NB4 (cell line): ENCODE data around the gene RINL.
A peak's percentile ranks its signal among the peaks of the same experiment; 100 is the strongest.

Source experiments
- DNase-seq: peaks from one replicate; pipeline ENCODE4 v3.0.0; 2010; ENCODE audit warnings: low read depth
- H3K4me3 ChIP-seq: one replicate; pipeline ENCODE4 v1.5.1; 2011; ENCODE audit warnings: mild to moderate bottlenecking, low read depth, low read length, moderate library complexity
- MYC ChIP-seq: IDR thresholded peaks from 2 replicates; pipeline ENCODE4 v1.6.1; 2011; ENCODE audit warnings: low read depth, low read length
- POLR2A ChIP-seq: IDR thresholded peaks from 2 replicates; pipeline ENCODE4 v1.6.1; 2011; ENCODE audit warnings: mild to moderate bottlenecking; ENCODE audit not compliant: insufficient read length; ENCODE audit errors: extremely low read depth
- TF ChIP-seq, protein P1 (sequence below): IDR thresholded peaks from 2 replicates; pipeline ENCODE4 v1.6.1; 2011; ENCODE audit warnings: low read depth, low read length
- TF ChIP-seq, protein P2 (sequence below): IDR thresholded peaks from one replicate; pipeline ENCODE4 v1.5.1; 2012; ENCODE audit warnings: low read depth, low read length

The RINL gene

DNA sequence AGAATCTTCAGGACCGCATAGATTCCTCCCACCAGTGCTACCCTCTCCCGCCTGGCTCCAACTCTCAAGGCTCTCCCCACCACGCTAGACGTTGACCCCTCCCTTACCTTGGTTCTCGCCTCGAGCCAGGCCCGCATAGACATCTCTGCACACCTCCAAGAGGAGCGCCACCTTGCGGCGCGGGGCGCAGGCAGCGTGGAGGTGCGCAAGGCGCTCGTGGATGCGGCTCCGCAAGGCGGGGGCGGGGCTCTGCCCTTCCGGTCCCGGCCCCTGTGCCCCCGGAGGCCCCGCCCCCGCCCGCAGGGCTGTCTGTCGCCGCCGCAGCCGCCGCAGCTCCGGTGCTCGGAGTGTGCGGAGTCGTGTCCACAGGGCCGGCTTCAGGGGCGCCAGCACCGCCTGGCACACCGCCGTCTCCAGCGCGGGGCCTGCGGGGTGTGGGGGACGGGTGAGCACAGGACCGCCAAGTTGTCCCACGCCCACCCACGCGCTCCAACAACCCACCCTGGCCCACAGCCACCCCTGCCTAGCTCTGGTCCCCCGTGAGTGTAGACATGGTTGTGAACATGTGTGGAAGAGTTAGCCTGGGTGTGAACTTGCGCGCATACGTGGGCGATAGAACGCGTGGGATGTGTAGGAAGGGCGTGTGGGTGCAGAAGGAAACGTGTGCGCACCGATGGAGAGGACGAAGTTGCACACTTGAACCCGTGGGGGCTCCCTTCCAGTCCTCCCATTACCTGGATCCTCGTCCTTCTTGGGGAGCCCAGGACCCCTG, 8.1 kb downstream of the RINL start:
- TF ChIP-seq POLR2A (no peak), MYC (no peak)
- TF ChIP-seq, protein P1, sequence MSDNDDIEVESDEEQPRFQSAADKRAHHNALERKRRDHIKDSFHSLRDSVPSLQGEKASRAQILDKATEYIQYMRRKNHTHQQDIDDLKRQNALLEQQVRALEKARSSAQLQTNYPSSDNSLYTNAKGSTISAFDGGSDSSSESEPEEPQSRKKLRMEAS = no peak
- TF ChIP-seq, protein P2, sequence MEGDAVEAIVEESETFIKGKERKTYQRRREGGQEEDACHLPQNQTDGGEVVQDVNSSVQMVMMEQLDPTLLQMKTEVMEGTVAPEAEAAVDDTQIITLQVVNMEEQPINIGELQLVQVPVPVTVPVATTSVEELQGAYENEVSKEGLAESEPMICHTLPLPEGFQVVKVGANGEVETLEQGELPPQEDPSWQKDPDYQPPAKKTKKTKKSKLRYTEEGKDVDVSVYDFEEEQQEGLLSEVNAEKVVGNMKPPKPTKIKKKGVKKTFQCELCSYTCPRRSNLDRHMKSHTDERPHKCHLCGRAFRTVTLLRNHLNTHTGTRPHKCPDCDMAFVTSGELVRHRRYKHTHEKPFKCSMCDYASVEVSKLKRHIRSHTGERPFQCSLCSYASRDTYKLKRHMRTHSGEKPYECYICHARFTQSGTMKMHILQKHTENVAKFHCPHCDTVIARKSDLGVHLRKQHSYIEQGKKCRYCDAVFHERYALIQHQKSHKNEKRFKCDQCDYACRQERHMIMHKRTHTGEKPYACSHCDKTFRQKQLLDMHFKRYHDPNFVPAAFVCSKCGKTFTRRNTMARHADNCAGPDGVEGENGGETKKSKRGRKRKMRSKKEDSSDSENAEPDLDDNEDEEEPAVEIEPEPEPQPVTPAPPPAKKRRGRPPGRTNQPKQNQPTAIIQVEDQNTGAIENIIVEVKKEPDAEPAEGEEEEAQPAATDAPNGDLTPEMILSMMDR = peak; percentile 36
- DNase-seq = peak; percentile 66
- H3K4me3 ChIP-seq = peak overlapping the region; percentile 28

DNA sequence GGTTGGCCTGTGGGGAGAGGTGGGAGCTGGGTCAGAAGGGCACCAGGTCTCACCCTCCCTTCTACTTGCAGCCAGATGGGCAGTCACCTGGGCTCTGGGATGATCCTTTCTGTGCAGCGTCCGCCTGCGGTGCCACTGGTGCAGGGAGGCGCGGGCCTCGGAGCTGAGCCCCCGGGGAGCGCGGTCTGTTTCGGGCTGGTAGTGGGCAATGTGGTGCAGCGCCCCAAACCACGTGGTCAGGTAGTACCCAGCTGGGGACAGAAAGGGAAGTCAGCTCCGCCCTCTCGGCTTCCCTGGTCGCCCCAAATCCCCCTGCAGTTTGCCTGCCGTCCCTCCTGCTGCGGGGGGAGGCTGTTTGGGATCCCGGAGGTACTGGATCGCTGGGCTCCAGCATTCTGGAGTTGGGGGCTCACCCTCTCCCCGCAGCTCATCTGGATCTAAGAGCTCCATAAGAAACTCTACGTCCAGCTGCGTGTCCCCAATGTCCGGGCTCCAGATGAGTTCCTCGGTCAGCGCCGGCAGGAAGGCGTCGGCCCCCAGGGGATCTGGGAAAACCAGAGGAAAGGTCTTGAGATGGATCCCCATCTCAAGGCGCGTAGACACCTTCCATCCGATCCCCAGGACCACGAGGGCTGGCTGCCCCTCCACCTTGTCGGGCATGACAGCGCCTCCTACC, 8.8 kb downstream of the RINL start:
- peak; percentile 52 for DNase-seq
- H3K4me3 ChIP-seq = peak overlapping the region; percentile 28

DNA sequence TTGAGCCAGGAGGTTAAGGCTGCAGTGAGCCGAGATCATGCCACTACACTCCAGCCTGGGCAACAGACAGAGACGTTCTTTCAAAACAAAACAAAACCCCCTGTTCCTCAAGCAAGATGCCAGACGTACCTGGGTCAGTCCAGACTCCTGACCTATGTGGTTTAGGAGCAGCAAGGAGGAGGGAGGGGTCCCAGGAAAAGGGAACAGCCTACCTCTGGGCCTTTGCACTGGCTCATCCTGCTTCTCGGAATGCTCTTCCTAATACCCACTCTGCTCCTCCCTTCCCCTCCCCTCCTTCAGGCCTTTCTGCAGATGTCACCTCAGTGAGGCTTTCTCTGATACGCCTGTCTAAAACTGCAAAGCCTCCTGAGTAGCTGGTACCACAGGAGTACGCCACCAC, 9.5 kb downstream of the RINL start:
- TF ChIP-seq POLR2A (no peak), MYC (no peak)
- TF ChIP-seq, protein P2 = no peak
- TF ChIP-seq, protein P1 = no peak
- no peak overlapping the region for H3K4me3 ChIP-seq
- DNase-seq = no peak

More for the DNA sequence above, 8.8 kb downstream of the RINL start:
- TF ChIP-seq, protein P2 = no peak
- TF ChIP-seq, protein P1 = no peak
- no peak for TF ChIP-seq MYC
- no peak for TF ChIP-seq POLR2A

DNA sequence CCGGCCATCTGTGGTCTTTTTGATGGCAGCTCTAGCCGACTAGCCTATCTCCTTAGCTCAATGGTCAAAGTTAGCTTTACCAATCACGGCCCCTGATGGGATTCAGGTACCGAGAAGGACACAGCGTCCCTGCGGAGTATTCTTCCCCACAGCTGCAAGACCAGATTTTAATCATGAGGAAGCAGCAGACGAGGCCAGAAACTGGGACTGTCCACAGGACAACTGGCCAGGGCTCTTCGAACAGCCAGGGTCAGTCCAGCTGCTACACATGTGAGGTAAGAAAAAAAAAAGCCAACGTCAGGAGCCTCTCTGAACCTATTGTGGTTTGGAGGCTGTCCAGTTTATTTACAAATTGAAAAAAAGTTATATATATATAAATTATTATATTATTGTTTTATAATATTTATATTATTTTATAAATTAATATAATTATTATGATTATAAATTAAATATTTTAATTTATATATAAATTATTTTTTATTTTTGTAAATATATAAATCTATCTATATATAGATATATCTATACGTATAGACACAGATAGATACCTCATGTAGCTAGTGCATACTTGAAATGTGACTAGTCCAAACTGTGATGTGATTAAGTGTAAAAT, 10.8 kb downstream of the RINL start:
- no peak overlapping the region for H3K4me3 ChIP-seq
- no peak for DNase-seq
- TF ChIP-seq, protein P1 = no peak
- no peak for TF ChIP-seq POLR2A
- TF ChIP-seq, protein P2 = no peak
- TF ChIP-seq MYC = no peak

DNA sequence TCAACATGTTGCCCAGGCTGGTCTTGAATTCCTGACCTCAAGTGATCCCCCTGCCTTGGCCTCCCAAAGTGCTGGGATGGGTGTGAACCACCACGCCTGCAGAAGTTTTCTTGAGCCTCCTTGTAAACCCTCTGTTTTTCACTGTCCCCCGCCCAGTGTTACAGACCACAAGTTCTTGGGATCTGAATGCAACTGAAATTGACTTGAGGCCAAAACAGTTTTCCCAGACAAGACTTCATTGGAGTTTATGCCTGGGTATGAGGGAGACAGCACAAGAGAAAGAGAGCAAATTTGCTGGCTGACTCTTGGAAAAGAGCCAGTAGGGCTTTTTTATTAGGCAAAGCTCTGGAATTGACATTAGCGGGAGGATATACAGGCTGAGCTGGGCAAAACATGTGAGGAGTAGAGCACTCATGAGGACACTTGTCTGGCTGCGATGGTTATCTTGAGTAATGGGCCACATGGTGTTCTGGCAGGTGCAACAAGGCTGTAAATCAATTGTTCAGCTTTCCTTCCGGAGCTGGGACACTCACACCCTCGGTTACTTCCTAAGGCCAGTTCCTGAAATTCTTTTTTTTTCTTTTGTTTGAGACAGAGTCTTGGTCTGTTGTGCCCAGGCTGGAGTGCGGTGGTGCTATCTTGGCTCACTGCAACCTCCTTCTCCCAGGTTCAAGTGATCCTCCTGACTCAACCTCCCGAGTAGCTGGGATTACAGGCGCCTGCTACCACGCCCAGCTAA, 15.6 kb downstream of the RINL start:
- TF ChIP-seq, protein P1 = no peak
- no peak for DNase-seq

More for the DNA sequence above, 15.6 kb downstream of the RINL start:
- H3K4me3 ChIP-seq = no peak overlapping the region
